ENCODE measurements around the gene GGTLC2. TPM values are rescaled to one million over a fixed set of nuclear protein-coding genes. Genes with fewer than 3 reads are reported as not detected.

Gene GGTLC2
- total RNA-seq, 1 donor from 2014 or later = not detected

DNA sequence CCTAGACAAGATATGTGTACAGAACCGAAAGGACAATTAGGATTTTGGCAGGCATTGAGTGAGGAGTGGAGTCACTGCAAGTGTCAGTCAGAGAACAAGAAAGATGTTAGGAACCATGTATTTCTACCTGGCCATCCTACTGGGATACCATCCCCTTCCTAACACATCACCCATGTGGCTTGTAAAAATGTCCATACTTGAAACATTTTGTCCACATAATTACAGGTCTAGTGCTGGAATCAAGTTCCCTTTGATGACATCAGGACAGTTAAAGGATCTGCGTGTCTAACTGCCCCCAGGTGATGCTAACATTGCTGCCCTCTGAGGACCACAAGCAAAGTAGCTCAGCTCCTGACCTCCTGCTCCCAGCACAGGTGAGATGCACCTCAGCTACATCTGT lies 31.9 kb upstream of the GGTLC2 start:
- H3K27me3 Mint-ChIP-seq (ENCODE audit: unreplicated experiment) = no peaks in the 10 kb centered on the region
- H3K4me1 Mint-ChIP-seq (ENCODE audit: unreplicated experiment) = peaks cover 9% of the 10 kb centered on the region
- no peak overlapping the region for H3K4me3 Mint-ChIP-seq (ENCODE audit: unreplicated experiment)
- no peak for DNase-seq (ENCODE audit: low spot score)
- no peaks in the 10 kb centered on the region for H3K9me3 Mint-ChIP-seq (ENCODE audit: unreplicated experiment)
- TF ChIP-seq, protein P1, sequence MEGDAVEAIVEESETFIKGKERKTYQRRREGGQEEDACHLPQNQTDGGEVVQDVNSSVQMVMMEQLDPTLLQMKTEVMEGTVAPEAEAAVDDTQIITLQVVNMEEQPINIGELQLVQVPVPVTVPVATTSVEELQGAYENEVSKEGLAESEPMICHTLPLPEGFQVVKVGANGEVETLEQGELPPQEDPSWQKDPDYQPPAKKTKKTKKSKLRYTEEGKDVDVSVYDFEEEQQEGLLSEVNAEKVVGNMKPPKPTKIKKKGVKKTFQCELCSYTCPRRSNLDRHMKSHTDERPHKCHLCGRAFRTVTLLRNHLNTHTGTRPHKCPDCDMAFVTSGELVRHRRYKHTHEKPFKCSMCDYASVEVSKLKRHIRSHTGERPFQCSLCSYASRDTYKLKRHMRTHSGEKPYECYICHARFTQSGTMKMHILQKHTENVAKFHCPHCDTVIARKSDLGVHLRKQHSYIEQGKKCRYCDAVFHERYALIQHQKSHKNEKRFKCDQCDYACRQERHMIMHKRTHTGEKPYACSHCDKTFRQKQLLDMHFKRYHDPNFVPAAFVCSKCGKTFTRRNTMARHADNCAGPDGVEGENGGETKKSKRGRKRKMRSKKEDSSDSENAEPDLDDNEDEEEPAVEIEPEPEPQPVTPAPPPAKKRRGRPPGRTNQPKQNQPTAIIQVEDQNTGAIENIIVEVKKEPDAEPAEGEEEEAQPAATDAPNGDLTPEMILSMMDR (IDR thresholded peaks at IDR 0.05; ENCODE audit: unreplicated experiment) = no peak
- no peak overlapping the region for H3K27ac Mint-ChIP-seq (ENCODE audit: unreplicated experiment)
- H3K36me3 Mint-ChIP-seq (ENCODE audit: low read depth, unreplicated experiment) = no peaks in the 10 kb centered on the region

DNA sequence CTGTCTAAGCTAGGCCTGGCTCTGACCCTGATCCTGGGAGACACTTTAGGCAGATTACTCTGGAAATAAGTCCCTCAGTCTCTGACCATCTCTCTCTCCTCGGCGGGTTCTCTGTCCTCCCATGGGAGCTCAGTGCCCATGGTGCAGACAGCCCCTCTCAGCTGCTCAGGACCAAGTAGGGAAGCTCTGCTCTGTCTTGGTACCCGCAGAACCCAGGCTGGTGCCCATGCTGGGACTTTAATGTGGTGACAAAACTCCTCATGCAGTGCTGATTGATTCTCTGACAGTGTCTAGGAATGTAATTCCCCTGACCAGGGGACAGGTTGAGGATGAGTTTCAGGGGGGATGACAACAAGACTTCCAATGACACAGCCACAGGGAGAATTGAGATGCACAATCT lies 30.3 kb upstream of the GGTLC2 start:
- DNase-seq (ENCODE audit: low spot score) = no peak
- Mint-ChIP-seq H3K27me3 (ENCODE audit: unreplicated experiment) (no peaks in the 10 kb centered on the region), H3K27ac (ENCODE audit: unreplicated experiment) (no peak overlapping the region), H3K9me3 (ENCODE audit: unreplicated experiment) (no peaks in the 10 kb centered on the region), H3K4me3 (ENCODE audit: unreplicated experiment) (no peak overlapping the region), H3K36me3 (ENCODE audit: low read depth, unreplicated experiment) (no peaks in the 10 kb centered on the region), H3K4me1 (ENCODE audit: unreplicated experiment) (peaks cover 9% of the 10 kb centered on the region)
- TF ChIP-seq, protein P1 (IDR thresholded peaks at IDR 0.05; ENCODE audit: unreplicated experiment) = no peak

DNA sequence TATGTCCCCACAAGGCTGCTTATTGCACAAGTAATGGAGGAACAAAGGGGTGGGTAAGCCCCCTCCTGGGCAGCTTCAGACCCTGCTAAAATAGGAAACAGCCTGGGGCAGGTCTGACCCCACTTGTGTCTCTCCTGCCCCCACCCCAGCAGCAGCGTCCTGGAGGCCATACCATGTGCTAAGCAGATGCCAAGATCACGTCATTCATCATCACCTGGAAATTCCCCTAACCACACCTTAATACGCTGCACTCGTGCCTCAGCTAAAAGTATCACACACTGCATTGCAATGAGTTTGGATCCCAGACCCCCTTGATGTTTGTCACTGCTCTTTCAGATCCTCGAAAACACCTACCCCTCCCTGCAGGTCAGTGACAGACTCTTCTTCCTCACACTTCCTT lies 27.8 kb upstream of the GGTLC2 start:
- no peaks in the 10 kb centered on the region for H3K9me3 Mint-ChIP-seq (ENCODE audit: unreplicated experiment)
- H3K27me3 Mint-ChIP-seq (ENCODE audit: unreplicated experiment) = peaks cover 2% of the 10 kb centered on the region

DNA sequence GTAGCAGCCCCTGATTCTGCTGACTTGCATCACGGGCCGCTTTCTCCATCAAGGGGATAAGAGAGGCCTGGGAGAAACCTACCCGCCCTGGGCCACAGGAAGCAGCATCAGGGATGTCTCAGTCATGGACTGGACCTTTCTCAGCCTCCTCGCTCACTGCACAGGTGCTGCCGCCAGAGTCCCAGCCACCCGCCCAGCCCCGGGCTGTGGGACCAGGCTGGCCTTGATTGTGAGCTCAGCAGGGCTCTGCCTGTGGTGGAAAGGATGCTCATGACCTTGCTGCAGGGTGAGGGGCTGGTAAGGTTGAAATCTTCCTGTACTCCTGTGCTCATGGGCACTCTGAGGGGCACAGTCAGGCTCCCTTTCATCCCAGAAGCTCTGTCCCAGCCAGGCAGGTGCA lies 26.0 kb upstream of the GGTLC2 start:
- no peak for DNase-seq (ENCODE audit: low spot score)
- Mint-ChIP-seq H3K36me3 (ENCODE audit: low read depth, unreplicated experiment) (no peaks in the 10 kb centered on the region), H3K27me3 (ENCODE audit: unreplicated experiment) (peaks cover 2% of the 10 kb centered on the region), H3K4me1 (ENCODE audit: unreplicated experiment) (peaks cover 9% of the 10 kb centered on the region), H3K4me3 (ENCODE audit: unreplicated experiment) (no peak overlapping the region), H3K27ac (ENCODE audit: unreplicated experiment) (no peak overlapping the region), H3K9me3 (ENCODE audit: unreplicated experiment) (no peaks in the 10 kb centered on the region)
- TF ChIP-seq, protein P1 (IDR thresholded peaks at IDR 0.05; ENCODE audit: unreplicated experiment) = no peak

More for the DNA sequence above, 27.8 kb upstream of the GGTLC2 start:
- H3K36me3 Mint-ChIP-seq (ENCODE audit: low read depth, unreplicated experiment) = no peaks in the 10 kb centered on the region
- no peak for DNase-seq (ENCODE audit: low spot score)
- TF ChIP-seq, protein P1 (IDR thresholded peaks at IDR 0.05; ENCODE audit: unreplicated experiment) = no peak
- H3K27ac Mint-ChIP-seq (ENCODE audit: unreplicated experiment) = no peak overlapping the region
- peaks cover 9% of the 10 kb centered on the region for H3K4me1 Mint-ChIP-seq (ENCODE audit: unreplicated experiment)
- no peak overlapping the region for H3K4me3 Mint-ChIP-seq (ENCODE audit: unreplicated experiment)

DNA sequence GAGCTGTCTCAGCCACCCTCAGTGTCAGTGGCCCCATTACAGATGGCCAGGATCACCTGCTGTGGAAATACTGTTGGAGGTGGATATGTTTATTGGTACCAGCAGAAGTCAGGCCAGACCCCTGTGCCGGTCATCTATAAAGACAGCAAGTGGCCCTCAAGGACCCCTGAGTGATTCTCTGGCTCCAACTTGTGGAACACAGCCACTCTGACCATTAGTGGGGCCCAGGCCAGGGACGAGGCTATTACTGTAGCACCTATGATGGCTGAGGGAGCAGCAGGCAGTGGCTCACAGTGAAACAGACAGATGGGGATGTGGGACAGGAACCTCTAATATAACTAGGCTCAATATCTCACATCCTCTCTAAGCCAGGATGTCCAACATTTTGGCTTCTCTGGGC lies 25.5 kb upstream of the GGTLC2 start:
- no peak overlapping the region for H3K27ac Mint-ChIP-seq (ENCODE audit: unreplicated experiment)
- no peaks in the 10 kb centered on the region for H3K36me3 Mint-ChIP-seq (ENCODE audit: low read depth, unreplicated experiment)
- H3K9me3 Mint-ChIP-seq (ENCODE audit: unreplicated experiment) = no peaks in the 10 kb centered on the region
- H3K4me3 Mint-ChIP-seq (ENCODE audit: unreplicated experiment) = no peak overlapping the region
- peaks cover 2% of the 10 kb centered on the region for H3K27me3 Mint-ChIP-seq (ENCODE audit: unreplicated experiment)
- H3K4me1 Mint-ChIP-seq (ENCODE audit: unreplicated experiment) = peaks cover 9% of the 10 kb centered on the region
- TF ChIP-seq, protein P1 (IDR thresholded peaks at IDR 0.05; ENCODE audit: unreplicated experiment) = no peak
- no peak for DNase-seq (ENCODE audit: low spot score)
